ENCODE results near the gene POU4F3.
A peak's percentile ranks its signal among the peaks of the same experiment; 100 is the strongest.
"Not testable (repeated sequence)": the region's sequence is repeated elsewhere in the genome, so short reads cannot be mapped to it uniquely, and the experiment has no call there.

POU4F3 gene, protein sequence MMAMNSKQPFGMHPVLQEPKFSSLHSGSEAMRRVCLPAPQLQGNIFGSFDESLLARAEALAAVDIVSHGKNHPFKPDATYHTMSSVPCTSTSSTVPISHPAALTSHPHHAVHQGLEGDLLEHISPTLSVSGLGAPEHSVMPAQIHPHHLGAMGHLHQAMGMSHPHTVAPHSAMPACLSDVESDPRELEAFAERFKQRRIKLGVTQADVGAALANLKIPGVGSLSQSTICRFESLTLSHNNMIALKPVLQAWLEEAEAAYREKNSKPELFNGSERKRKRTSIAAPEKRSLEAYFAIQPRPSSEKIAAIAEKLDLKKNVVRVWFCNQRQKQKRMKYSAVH

DNA sequence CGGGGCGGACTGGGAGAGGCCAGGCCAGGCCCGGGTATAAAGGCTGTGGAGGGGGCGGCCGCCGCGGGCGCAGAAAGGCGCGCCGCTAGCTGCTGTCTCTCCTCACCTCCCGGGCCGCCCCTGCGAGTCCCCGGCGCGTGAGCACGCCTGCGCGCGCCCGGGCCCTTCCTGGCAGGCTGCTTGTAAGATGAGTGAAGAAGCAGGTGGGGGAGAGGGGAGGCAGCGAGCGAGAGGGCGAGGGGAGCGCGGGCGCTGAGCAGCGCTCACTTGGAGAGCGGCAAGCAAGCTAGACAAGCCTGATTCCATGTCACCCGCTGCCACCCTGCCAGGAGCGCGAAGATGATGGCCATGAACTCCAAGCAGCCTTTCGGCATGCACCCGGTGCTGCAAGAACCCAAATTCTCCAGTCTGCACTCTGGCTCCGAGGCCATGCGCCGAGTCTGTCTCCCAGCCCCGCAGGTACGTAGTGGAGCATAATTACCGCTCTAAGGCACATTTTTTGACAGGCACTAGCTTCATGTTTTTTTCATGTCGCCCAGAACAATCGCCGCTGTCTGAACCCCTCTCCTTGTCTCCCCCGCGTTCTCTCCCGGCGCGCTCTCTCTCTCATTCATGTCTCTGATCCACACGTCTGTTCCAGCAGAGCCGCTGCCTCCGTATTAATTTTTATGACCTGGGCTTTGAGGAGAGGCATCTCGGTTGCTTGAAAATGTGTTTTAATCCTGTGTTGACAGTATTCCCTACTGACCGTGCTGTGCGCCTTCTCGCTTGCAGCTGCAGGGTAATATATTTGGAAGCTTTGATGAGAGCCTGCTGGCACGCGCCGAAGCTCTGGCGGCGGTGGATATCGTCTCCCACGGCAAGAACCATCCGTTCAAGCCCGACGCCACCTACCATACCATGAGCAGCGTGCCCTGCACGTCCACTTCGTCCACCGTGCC lies at the start of gene POU4F3:
Gene POU4F3 (plus strand): TSS at position 66 of the 941 bp plus-strand sequence. CDS start 274 bp downstream, at position 340.
- Histone ChIP-seq H3K9me3 (ENCODE audit: control insufficient read depth, low read length) (no peaks in the 10 kb centered on the region), H3K4me3 (ENCODE audit: low read depth, low read length) (no peak within 1 kb of the TSS), H3K36me3 (ENCODE audit: control insufficient read depth, insufficient read depth, low read length) (no peaks in the 10 kb centered on the region), H3K27ac (no peak within 1 kb of the TSS), H3K4me1 (peaks cover 3% of the 10 kb centered on the region), H3K4me2 (ENCODE audit: low read length) (no peak within 1 kb of the TSS), H3K79me2 (no peaks in the 10 kb centered on the region), H3K27me3 (ENCODE audit: control insufficient read depth, insufficient read depth, low read length) (peaks cover 30% of the 10 kb centered on the region), H3K9ac (no peak within 1 kb of the TSS), H2AFZ (no peak within 1 kb of the TSS)
- TF ChIP-seq, protein P1, sequence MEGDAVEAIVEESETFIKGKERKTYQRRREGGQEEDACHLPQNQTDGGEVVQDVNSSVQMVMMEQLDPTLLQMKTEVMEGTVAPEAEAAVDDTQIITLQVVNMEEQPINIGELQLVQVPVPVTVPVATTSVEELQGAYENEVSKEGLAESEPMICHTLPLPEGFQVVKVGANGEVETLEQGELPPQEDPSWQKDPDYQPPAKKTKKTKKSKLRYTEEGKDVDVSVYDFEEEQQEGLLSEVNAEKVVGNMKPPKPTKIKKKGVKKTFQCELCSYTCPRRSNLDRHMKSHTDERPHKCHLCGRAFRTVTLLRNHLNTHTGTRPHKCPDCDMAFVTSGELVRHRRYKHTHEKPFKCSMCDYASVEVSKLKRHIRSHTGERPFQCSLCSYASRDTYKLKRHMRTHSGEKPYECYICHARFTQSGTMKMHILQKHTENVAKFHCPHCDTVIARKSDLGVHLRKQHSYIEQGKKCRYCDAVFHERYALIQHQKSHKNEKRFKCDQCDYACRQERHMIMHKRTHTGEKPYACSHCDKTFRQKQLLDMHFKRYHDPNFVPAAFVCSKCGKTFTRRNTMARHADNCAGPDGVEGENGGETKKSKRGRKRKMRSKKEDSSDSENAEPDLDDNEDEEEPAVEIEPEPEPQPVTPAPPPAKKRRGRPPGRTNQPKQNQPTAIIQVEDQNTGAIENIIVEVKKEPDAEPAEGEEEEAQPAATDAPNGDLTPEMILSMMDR (IDR thresholded peaks at IDR 0.05): no peak

DNA sequence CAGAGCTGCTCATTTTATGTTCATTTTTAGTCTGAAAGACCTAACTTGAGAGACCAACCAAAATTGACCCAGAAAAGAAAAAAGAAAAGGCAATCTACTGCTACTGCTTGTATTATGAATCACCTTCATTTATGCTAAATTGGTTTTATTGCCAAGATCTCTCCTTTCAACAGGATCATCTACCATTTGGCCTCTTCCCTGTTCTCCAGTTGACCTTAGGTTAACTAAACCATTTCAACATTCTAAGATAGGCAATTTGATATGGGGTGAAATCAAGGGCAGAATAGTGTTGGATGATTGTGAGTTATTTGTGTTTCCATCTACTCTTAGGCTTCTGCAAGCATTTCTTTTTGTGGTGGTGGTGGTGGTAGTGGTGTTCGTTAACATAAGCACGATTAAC lies 48.3 kb upstream of the POU4F3 start:
- no peaks in the 10 kb centered on the region for H3K79me2 ChIP-seq
- H3K36me3 ChIP-seq (ENCODE audit: control insufficient read depth, insufficient read depth, low read length): no peaks in the 10 kb centered on the region
- TF ChIP-seq, protein P1 (IDR thresholded peaks at IDR 0.05): no peak

DNA sequence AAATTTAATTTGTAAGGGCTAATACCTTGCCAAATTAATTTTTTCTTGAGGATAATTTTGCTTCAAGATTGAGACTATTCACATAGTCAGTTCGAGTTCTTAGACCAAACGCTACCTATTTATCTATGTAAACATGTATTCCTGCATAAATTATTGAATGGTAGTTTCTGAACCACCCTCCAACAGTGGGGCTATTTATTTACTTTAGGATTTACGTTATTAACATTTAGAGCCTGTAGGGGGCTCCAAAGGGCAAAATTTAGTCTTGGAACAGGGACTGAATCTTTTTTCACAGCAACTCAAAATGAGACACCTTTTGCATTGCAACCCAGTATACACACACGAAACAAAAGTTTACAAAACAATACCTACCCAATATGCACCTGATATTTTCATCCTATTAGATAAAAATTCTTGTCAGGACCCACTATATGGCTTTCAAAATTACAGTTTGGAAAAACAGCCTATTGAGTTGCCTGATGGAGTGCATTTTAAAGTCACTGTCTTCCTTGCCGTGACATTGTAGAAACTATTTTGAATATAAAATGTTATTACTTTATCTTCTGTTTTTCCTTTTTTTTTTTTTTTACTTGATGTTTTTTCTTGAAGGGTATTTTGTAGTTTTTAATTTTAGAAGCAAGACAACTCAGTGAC lies 47.1 kb upstream of the POU4F3 start:
- Histone ChIP-seq H3K4me2 (ENCODE audit: low read length) (no peak overlapping the region), H3K79me2 (no peaks in the 10 kb centered on the region), H3K4me3 (ENCODE audit: low read depth, low read length) (no peak overlapping the region), H3K4me1 (peaks cover 5% of the 10 kb centered on the region), H3K36me3 (ENCODE audit: control insufficient read depth, insufficient read depth, low read length) (no peaks in the 10 kb centered on the region), H3K9ac (no peak overlapping the region), H3K9me3 (ENCODE audit: control insufficient read depth, low read length) (no peaks in the 10 kb centered on the region), H2AFZ (no peak overlapping the region), H3K27ac (no peak overlapping the region), H3K27me3 (ENCODE audit: control insufficient read depth, insufficient read depth, low read length) (no peaks in the 10 kb centered on the region)
- TF ChIP-seq, protein P1 (IDR thresholded peaks at IDR 0.05): peak; percentile 62

More for the DNA sequence above, 48.3 kb upstream of the POU4F3 start:
- H3K4me3 ChIP-seq (ENCODE audit: low read depth, low read length): no peak overlapping the region
- H3K9ac ChIP-seq: no peak overlapping the region
- H3K4me1 ChIP-seq: peaks cover 5% of the 10 kb centered on the region
- H3K4me2 ChIP-seq (ENCODE audit: low read length): no peak overlapping the region
- no peaks in the 10 kb centered on the region for H3K27me3 ChIP-seq (ENCODE audit: control insufficient read depth, insufficient read depth, low read length)
- H2AFZ ChIP-seq: no peak overlapping the region
- H3K27ac ChIP-seq: no peak overlapping the region
- H3K9me3 ChIP-seq (ENCODE audit: control insufficient read depth, low read length): no peaks in the 10 kb centered on the region

GRCh38 chr5:146296245-146296644 lies 42.4 kb upstream of the POU4F3 start:
- H3K79me2 ChIP-seq: no peaks in the 10 kb centered on the region
- H3K27me3 ChIP-seq (ENCODE audit: control insufficient read depth, insufficient read depth, low read length): no peaks in the 10 kb centered on the region
- H3K9ac ChIP-seq: no peak overlapping the region
- no peak overlapping the region for H2AFZ ChIP-seq
- H3K4me3 ChIP-seq (ENCODE audit: low read depth, low read length): no peak overlapping the region
- no peak overlapping the region for H3K4me2 ChIP-seq (ENCODE audit: low read length)
- H3K27ac ChIP-seq: no peak overlapping the region
- H3K4me1 ChIP-seq: no peaks in the 10 kb centered on the region
- no peaks in the 10 kb centered on the region for H3K36me3 ChIP-seq (ENCODE audit: control insufficient read depth, insufficient read depth, low read length)
- TF ChIP-seq, protein P1 (IDR thresholded peaks at IDR 0.05): no peak
- H3K9me3 ChIP-seq (ENCODE audit: control insufficient read depth, low read length): no peaks in the 10 kb centered on the region

DNA sequence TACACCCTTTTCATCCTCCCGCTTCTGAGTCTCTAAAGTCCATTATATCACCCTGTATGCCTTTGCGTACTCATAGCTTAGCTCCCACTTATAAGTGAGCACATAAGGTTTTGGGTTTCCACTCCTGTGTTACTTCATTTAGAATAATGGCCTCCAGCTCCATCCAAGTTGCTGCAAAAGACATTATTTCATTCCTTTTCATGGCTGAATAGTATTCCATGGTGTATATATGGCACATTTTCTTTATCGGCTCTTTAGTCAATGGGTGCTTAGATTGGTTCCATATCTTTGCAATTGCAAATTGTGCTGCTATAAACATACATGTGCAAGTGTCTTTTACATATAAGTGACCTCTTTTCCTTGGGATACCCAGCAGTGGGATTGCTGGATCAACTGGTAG lies 39.7 kb upstream of the POU4F3 start:
- not testable (repeated sequence) for H3K27ac ChIP-seq; H3K79me2 ChIP-seq; H3K27me3 ChIP-seq (ENCODE audit: control insufficient read depth, insufficient read depth, low read length); H2AFZ ChIP-seq; H3K4me2 ChIP-seq (ENCODE audit: low read length); H3K4me1 ChIP-seq; H3K9me3 ChIP-seq (ENCODE audit: control insufficient read depth, low read length); H3K9ac ChIP-seq; H3K36me3 ChIP-seq (ENCODE audit: control insufficient read depth, insufficient read depth, low read length); H3K4me3 ChIP-seq (ENCODE audit: low read depth, low read length)
